Islet of Langerhans (tissue), 1 donor: Measurements from ENCODE around the gene GPX2.

Source experiments
- FAIRE-seq: peaks from one replicate; lab custom pipeline; 2011; peaks lifted over from hg19 to GRCh38; lab: Jason Lieb, UNC

Gene GPX2

DNA sequence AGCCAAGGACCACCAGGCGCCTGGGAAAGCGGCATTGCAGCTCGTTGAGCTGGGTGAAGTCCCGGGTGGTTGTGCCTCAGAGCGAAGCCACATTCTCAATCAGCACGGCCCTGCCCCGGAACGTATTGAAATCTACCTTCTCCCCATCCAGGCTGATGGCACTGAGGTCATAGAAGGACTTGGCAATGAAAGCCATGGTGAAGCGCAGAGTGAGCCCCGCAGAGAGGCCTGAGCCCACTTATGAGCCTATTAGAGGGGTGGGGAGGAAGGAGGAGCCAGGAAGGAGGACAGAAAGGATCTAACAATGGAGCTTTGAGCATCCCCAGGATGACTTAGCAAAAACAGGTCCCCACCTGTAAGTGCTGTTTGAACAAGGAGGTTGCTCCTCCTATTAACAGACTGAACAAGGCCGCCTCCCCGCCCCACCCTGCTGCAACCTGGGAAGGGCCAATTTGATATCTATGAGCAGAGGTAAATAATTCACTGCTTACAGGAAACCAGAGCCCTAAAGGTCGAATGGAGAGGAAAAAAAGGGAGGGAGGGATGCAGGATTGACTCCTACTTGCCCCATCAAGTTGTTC lies at the start of gene GPX2:
GPX2 (minus strand) TSS at position 215 of the 581 bp plus-strand sequence; CDS start at position 196, 19 bp downstream.
- peak; percentile 80 for FAIRE-seq

- no peak for FAIRE-seq
Observed at GRCh38 chr14:64990939-64991338, 48.4 kb upstream of the GPX2 start.

DNA sequence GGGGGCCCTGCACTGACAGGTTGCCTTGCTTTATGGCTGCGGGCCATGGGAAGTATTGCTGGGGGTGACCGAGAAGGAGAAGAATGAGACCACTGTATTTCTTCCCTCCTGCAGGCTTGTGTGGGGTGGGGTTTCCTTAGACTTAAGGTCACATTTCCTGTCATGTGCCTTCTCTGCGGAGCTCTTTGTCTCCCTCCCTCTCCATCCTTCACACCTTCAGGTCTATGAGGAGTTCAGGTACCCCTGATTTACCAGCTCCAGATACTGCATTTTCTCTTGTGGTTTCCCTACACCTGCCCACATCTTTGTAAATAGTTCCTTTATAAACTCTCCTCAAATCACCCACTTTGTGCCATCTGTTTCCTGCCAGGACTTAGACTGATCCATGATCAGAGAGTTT lies 47.8 kb upstream of the GPX2 start:
- no peak for FAIRE-seq

GRCh38 chr14:64987438-64987767 lies 44.9 kb upstream of the GPX2 start:
- FAIRE-seq: no peak

DNA sequence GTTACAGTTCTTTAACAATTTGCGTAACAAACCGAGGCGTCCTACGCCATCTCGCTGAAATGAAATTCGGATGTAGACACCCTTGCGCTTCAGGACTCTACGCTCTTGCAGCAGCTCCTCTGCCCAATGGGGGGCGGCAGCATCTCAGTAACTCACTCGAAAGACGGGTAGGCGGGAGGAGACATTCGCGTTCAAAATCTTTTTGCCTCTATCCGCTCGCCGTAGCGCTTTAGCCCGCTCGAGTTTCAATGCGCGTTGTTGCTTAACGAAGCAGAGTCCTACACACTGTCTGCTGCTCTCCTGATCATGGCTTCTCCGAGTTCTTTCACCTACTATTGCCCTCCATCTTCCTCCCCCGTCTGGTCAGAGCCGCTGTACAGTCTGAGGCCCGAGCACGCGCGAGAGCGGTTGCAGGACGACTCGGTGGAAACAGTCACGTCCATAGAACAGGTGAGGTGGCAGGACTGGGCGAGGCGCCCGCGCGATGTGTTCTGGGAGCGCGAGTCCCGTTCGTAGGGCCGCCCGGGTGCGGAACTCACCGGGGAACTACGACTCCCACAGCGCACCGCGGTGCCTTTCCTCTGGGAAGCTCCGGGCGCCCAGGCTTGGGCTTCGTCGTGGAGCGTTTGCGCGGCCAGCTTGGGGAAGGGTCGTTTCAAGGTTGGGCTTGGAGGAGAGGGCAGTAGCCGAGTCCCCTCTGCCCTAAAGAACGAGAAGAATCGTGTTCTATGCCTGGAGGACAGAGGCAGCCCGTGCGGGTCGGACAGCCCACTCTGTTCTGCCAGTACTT lies 44.3 kb upstream of the GPX2 start, which contains the start of gene FNTB:
FNTB (plus strand) TSS at position 248 of the 790 bp plus-strand sequence; CDS start at position 307, 59 bp downstream.
- FAIRE-seq: peak; percentile 73

DNA sequence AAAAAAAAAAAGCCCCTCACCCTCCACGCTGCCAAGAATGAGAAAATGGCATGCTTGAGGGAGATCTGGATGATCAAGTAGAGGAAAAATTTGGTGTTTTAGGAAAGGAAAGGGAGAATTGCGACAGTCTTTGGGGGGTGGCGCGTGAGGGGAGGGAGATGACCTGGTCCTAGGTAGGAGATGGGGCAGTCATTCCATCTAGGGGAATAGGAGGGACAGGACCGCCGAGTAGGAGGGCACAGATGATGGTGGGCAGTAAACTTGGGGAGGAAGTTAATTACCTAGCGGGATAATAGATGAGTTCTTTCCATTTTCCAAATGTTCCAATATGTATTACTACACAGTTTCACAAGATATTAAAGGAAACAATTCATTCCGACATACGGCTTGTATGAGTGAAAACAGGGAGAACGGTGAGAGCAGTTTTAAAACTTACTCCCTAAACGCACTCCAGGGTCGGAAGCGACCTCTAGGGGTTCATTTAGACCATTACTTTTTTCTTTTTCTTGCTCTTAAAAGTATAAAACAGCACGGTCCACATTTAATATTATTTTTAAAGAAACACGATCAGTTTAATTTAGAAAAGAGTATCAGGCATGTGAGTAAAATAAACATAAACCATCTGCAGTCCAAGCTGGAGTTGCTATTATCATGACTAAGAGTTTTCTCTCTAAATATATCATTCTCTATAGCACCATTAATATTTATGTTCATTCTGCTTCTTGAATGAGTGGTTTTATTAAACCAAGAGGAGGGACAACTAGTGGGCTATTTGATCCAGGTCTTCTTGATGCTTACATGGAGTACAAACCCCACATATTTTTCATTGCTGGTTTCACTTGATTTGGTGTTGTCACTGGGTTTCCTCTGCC lies 41.1 kb upstream of the GPX2 start:
- peak; percentile 74 for FAIRE-seq

DNA sequence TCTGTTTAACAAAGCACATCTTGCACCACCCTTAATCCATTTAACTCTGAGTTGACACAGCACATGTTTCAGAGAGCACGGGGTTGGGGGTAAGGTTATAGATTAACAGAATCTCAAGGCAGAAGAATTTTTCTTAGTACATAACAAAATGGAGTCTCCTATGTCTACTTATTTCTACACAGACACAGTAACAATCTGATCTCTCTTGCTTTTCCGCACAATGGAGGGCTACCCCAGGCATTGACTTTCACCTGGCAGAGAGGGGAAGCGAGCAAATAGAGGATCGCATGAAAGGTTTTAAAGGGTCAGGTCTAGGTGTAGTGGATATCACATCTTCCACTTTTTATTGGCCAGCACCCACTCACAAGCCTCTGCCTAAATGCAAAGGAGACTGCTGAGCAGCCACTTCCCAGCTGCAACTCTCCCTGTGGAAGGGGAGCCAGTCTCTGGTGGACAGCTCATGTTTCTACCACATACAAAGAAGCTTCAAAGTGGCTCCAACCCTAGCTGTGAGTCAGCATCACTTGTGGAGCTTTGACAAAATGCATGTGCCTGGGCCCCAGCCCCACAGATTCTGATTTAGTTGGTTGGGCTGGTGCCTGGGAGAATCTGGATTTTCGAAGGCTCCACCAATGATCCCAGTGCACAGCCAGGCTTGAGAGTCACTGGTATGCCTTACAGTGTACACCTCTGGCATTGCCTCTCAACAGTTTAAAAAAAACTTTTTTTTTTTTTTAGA lies 37.0 kb upstream of the GPX2 start:
- no peak for FAIRE-seq

DNA sequence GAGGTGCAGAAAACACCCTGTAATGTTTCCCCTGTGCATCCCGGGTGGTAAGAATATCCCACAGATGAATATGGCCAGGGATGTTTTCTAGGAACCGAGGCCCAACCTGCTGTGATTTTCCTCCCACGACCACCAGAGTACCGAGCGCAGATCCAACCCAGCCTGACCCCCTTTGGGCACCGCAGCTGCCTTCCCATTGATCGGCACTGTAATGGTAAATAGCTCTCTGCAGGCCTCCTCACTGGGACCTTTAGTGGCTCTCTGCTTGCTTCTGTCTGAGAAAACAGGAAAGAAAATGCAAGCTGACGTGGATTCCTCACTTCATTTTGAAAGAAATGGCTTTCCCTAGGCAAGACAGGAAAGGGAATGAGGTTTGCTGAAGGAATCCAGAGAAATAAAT lies 32.0 kb upstream of the GPX2 start:
- FAIRE-seq: no peak

- FAIRE-seq: no peak
Observed at GRCh38 chr14:64973826-64974225, 31.3 kb upstream of the GPX2 start.

DNA sequence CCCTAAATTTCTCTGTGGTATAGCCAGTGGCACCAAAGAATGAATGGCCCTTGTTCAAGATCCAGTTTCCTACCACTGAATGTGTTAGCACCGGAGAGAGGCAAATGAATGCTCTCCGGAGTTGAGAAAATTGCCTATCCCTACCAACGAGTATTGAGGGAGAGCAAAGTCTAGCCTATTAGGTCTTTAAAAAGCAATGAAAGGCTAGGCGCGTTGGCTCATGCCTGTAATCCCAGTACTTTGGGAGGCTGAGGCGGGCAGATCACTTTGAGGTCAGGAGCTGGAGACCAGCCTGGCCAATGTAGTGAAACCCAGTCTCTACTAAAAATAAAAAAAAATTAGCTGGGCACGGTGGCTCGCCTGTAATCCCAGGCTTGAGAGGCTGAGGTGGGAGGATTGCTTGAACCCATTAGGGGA lies 30.5 kb upstream of the GPX2 start:
- no peak for FAIRE-seq

- no peak for FAIRE-seq
Observed at GRCh38 chr14:64971943-64972791, 29.6 kb upstream of the GPX2 start, which contains the start of gene RAB15. Gene RAB15, minus strand, starts transcription at chr14:64972336. Its CDS starts 260 bp downstream, at chr14:64972076.

GRCh38 chr14:64971491-64971942 lies 29.0 kb upstream of the GPX2 start:
- FAIRE-seq: no peak

DNA sequence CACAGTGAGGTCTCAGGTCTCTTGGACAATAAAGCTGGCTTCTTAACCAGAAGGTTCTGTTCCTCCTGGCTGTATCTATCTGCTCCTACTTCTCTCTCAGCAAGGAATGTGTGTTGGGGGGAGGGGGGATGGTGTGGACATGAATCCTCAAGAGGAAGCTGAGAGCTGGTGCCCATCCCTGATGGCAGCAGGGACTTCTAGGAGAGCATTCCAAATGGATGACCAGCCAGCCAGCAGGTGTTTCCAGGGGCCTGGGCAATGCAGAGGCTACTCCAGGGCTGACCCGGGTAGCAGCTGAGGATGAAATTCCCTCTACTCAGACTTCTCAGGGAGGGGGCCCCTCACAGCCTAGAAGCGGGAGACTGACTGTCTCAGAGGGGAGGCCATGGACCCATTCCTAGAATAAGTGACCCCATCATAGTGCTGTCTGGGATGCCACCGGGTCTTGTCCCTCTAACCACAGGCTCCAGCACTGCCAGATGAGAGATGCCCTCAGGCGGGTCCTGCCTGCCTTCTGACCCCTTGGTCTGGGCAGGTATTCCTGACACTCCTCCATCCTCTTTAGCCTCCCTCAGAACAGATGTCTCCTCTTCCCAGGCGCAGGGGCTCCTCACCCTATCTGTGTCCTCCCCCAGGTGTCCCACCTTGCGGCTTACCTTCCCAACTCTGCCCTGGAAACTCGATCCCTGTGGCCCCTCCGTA lies 28.4 kb upstream of the GPX2 start:
- no peak for FAIRE-seq

DNA sequence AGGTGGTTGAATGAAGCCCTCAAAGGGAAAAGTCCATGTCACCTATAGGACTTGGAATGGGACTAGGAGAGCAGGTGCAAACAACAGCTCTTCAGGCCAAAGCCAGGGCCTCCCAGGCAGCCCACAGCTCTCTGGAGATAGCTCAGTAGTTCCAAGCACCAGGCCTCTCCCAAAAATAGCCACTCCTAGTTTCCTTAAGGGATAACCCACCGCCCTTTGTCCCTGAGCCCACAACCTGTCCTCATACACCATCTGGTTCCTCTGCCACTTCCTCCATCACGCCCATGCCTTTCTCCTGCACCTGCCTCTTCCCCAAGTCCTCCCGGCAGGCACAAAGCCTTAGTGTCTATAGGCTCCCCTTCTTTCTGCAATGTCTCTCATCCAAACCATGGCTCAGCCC lies 27.5 kb upstream of the GPX2 start:
- FAIRE-seq: no peak

DNA sequence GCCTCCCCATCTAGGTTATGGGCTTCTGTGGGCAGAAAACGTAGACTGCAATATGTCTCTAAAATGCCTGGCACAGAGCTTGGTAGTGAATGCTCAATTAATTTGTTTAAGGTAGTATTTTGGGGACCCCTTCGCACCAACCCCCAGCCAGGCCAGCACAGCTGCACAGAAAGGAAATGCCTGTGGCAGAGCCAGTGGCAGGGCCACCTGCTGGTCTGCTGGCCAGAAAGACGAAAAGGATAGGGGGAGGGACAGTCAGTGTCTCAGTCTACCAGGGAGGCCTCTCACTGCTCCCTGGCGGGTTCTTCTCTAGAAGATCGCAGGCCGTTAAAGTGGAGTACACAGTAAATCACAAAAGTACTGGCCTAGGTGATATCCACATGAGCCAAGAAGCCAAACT lies 26.1 kb upstream of the GPX2 start:
- FAIRE-seq: no peak

DNA sequence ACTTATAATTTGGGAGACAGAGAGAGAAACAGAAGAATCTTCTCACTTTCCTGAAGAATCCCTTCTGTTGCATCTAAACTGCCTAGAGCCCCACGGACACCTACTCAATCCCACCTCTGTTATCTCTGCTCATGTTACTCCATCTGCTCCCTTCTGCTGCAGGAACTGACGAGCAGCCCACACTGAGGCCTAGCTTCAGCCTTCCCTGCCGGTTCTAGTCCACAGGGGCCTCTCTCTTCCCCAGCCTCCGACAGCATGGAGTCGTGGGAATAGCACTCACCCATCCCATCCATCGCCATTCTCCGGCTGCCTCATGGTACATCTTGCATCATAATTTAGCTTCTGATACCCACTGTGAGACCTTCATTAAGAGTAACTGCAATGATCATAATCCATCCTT lies 25.6 kb upstream of the GPX2 start:
- FAIRE-seq: no peak

GRCh38 chr14:64966976-64967375 lies 24.4 kb upstream of the GPX2 start:
- FAIRE-seq: no peak

DNA sequence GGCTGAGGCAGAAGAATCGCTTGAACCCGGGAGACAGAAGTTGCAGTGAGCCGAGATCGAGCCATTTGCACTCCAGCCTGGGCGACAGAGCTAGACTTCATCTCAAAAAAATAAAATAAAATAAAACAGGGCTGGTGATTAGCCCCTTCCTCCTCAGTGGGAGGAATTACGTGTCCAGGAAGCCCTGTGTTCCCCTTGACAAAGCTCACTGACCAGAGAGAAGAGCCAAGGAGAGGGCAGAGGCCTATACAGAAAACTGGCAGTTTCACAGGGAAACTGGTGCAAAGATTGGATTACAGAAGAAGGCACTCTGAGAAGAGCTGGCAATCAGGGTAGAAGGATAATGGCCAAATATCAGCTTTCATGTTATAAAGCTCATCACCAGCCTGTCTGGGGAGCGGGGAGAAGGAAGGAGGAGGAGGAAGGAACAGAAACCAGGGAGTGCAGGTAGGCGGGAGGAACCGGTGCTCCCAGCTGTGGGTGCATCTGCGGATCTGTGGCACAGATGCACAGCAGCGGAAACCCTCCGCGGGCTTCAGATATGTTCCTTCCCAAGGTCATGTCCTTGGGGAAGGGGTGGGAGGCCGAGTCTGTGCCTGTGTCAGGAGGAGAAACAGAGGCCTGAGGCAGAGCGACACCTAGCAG lies 22.9 kb upstream of the GPX2 start:
- no peak for FAIRE-seq

GRCh38 chr14:64963611-64964010 lies 21.1 kb upstream of the GPX2 start:
- FAIRE-seq: no peak

- FAIRE-seq: no peak
Observed at GRCh38 chr14:64960762-64961276, 18.3 kb upstream of the GPX2 start.
